NCI-H2107 treated with DMSO at 0.1 percent for 48 hours (cell line): Measurements from ENCODE around the gene MYOF.
"Not testable (repeated sequence)": the region's sequence is repeated elsewhere in the genome, so short reads cannot be mapped to it uniquely, and the experiment has no call there.

Experiments used
- DNase-seq: peaks from one replicate; lab custom pipeline; 2025; ENCODE audit not compliant: unreplicated experiment; lab: John Stamatoyannopoulos, UW

The MYOF gene

DNA sequence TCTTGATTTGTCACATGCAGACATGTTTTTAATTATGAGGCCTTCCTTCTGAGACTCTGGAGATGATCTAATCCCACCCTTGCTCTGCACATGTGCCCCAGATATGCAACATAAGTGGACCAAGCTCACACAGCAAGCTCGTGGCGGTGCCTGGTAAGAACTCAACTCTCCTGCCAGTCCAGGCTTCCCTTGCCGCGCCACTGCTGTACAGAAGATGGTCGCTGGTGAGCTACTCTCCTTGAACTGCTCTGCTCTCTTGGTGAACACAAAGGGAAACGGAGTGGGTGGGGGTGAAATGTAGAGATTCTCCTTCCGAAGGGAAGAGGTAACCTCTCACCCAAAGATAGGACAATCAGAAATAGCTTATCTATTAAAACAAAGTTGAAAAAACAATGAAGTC, 25.7 kb downstream of the MYOF start:
- no peak for DNase-seq

DNA sequence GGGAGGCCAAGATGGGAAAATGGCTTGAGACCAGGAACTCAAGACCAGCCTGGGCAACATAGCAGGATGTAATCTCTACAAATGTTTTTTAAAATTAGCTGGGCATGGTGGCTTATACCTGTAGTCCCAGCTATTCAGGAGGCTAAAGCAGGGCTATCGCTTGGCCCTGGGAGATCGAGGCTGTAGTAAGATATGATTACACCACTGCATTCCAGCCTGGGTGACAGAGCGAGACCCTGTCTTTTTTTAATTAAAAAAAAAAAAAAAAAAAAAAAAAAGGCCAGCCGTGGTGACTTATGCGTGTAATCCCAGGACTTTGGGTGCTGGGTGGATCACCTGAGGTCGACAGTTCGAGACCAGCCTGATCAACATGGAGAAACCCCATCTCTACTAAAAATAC, 27.4 kb downstream of the MYOF start:
- DNase-seq: no peak

DNA sequence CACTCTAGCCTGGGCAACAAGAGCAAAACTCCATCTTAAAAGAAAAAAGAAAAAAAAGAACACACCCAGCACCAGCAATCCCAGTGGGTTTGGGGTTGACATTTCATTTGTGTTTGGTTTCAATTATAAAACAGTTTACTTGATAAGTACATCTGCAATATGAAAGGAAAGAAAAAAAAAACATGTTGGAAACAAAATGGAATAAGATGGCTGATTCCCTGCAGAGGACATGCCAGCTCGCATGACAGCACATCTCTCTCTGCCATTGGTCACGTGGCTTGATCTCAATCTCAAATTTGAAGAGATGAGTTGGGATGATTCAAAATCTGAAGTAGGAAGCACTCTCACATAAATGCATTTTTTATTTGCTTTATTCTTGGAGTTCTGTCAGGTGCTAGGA, 28.0 kb downstream of the MYOF start:
- DNase-seq: no peak

DNA sequence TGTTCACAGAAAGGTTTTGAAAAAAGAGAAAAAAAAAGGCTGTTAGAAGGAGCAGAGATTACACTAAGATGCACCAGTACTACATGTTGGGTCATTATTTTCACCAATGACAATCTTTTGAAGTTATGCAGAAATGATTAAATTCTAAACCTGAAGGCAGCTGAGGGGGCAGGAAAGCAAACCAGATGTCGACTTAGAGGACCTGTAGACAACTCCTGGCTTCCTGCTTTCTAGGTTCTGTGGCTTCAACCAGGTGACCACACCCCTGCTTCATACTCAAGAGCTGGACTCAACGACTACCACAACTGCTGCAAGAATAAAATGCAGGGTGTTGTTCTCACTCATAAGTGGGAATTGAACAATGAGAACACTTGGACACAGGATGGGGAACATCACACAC, 30.0 kb downstream of the MYOF start:
- DNase-seq: no peak

DNA sequence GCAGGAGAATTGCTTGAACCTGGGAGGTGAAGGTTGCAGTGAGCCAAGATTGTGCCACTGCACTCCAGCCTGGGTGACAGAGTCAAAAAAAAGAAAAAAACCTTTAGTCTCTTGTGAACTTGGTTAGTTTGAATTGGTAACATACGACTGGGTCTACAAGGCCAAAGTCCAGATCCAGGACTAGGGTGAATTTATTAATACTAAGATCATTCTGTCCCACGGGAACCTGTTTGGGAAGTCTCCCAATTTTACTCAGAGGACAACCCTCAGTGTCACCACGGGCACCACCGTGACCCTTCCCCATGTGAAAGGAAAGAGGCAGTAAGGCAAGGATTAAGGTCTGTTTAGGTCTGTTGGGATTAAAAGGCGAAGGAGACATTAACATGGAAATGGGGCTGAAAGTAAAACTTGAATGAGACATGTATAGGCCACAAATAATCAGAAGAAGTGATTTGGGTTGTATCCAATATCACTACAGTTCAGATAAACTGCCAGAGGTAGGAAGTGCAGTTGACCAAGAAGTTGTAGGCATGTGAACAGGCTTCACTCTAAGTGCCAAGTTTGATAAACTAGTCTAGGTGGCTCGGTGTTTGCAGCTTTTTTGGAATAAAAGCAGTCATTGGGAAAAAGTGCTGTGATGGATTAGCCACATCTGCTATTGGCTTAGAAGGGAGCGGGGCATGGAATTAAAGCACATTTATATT, 30.7 kb downstream of the MYOF start:
- no peak for DNase-seq

DNA sequence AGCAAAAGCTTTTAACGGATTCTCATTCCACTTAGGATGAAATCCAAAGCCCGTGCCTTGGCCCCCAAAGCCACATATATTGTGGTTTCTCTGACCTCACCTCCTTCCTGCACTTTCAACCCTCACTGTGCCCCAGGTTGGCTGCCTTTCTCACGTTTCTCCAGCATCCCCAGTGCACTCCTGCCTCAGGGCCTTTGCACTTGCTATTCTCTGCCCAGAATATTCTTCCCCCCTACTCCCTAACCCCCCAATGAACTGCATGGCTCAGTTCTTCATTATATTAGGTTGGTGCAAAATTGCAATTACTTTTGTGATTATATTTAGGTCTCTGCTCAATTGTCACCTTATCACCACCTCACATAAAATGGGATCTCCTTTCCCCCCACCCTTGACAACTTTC, 34.2 kb downstream of the MYOF start:
- no peak for DNase-seq

DNA sequence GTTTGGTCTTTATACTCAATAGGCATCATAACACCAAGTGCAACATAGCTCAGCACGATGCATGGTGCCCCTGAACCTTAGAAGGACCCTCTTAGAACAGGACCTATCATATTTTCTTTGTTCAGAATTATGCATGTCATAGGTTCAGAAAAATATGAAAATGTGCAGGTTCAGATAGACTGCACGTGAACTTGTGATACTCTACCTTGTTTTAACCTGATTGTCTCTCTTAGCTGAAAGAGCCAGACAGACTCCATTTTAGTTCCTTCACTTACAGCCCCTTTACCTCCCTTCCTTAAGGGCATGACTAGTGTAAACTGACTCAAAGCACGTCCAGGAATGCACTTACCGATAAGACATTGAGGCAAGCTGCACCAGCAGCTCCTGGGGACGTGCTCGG, 35.1 kb downstream of the MYOF start:
- no peak for DNase-seq

DNA sequence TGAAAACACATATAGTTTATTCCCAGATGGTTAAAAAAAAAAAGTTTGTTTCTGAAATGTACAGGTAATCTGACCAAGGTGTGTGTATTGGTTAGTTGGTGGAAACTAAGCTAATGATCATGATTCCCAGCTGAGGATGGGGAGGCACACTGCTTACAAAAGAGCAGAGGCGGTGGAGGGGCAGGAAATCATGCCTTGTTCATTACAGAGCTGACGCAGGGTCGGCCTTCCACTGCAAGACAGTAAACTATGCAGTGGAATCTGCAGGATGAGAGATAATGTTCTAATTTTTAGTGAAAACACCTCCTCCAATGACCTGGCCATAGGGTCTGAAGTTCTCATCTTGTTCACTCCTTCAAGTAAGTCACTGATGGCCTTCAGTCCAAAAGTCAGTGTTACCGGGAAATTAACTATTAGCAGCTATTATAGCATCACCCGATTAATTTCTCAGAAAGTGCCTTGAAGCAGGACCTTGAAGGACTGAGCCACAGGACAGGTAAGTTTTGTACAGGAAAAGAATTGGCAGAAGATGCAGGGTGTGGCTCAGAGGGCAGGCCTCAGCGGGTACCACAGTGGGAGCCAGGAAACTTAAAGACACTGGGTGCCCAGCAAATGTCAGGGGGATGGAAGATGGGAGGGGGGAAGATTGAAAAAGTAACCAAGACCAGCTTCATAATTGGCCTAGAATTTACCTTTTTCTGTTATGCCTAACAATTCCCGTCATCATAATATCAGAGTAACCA, 36.0 kb downstream of the MYOF start:
- DNase-seq: no peak

DNA sequence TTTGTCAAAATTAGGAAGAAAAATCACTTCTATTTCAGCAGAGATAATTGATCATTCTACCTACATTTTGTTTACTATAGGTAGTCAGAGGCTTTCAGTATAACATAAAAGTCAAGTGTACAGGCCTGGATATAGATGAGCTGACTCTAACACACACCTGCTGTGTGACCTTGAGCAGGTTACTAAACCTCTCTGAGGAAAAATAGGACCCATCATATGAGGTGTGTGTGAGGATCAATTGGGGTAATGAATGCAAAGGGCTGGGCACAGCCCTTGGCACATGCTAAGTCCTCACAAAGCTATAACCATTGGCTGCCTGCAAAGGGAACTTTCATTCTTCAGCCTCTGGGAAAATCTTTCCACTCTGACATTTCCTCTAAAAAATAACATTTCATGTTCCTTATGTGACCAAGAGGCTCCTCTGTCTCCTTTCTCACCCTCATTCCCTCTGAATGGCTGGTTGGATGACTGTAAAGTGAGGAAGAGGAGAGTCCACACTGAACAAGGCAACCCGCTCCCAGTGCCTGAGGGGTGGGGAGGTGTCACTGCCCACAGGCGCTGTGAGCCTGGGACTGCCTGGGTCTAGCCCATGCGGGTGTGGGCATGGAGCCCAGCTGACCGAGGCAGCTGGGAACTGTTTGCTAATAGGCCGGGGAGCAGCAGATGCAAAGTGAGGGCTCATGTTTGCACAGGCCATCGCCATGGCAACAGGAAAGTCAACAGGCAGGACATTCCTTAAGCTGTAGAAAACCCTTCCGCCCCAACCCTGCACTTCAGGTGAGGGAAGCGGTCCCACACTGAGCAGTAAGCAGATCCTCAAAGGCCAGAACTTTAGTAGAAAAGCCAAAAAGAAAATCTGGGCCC, 36.8 kb downstream of the MYOF start:
- peak; percentile 65 for DNase-seq

DNA sequence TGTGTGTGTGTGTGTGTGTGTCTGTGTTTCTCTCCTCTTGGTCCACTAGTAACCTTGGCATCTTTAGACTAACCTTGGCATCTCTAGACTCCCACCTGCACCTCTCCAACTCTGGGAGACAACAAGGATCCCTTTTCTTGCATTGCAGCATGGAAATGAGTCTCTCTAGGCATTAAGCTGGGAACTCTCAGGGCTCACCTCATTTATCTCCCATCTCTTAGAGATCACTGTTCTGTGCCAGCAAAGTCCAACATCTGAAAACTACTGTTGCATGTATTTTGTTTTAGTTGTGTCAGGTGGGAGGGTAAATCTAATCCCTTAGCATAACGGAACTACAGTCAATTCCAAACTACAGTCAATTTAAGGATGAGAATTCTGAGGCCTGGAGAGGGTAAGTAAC, 38.7 kb downstream of the MYOF start:
- no peak for DNase-seq

DNA sequence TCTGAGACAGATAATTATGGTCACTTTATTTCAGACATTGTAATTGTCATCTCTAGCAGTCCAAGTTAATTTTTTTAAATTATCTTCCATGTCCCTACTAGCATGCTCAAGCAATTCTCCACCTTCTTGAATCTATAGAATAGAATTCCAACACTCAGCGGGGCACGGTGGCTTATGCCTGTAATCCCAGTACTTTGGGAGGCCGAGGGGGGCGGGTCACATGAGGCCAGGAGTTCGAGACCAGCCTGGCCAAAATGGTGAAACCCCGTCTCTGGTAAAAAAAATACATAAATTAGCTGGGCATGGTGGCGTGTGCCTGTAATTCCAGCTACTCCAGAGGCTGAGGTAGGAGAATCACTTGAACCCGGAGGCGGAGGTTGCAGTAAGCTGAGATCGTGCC, 39.4 kb downstream of the MYOF start:
- not testable (repeated sequence) for DNase-seq

DNA sequence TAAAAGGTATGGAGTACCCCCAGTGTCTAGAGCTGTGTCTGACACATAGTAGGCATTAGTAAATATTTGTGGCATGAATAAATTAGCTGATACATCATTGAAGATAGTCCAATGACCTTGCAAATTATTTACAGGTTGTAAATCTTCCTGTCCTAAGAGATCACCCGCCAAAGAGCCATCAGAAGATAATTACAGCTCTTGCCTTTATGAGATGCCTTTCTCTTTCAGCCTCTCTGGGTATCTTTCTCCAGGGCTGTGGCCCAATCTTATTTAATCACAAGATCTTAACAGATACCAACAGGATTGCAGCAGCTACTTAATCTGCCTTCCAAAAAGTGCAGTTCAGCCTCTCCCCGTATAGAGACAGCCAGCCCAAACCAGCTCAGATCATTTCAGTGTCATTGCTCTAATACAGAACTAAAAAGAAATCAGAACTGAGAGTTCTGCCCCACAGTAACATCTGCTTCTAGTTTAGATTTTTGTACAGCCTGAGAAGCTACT, 41.5 kb downstream of the MYOF start:
- DNase-seq: no peak

DNA sequence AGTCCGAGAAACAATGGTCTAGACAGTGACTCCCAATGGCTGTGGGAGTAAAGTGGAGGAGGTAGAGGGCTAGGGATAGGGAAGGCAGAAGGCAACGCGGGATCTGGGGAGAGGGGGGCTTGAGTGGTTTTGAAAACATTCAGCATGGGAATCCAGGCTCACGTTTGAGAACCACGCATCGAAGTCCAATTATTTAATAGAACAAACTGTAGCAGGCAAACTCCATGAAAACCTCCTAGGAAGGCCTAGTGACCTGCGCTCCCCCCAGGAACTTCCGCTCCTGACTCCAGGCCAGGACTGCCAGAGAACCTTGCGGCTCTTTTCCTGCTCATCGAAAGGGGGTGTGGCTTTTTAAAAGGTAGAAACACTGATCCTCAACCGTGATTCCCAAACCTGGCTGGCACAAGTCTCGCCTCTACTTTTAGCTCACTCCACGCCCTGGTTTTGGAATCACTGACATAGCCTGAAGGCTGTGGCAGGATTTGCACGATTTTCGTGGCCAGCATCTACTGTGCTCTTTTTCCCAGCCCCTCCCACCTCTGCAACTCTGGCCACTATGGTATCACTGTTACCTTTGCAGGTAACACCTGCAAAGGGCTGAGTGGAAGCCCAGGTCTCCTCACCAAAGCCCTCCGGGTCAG, 43.4 kb downstream of the MYOF start:
- DNase-seq: no peak

DNA sequence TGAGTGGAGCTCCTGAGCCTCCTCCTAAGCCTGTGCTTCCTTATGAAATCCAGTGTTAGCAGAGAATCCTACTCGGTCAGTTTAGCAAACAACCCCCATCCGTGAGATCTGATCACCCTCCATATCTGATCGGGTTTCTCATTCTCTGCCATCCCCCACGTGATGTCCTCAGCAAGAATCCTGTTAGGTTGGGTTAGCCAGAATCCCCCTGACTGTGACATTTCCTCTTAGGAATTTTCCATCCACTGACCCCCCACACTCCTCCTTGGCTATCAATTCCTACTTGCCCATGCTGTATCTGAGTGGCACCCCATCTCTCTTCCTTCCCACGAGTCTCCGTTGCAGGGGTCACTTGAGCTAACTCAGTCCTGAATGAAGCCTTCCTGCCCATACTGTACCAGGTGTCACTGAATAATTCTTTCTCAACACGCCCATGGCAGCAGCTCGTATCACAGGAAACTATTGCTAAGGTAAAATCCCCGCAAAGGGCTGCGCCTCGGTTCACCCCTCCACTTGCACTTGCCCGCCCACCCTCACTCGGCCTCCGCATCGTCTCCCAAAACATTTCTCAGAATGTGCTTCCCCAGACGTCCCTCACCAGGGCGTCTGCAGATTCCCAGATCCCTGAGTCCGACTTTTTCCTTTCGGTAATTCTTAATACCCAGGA, 44.1 kb downstream of the MYOF start:
- no peak for DNase-seq

DNA sequence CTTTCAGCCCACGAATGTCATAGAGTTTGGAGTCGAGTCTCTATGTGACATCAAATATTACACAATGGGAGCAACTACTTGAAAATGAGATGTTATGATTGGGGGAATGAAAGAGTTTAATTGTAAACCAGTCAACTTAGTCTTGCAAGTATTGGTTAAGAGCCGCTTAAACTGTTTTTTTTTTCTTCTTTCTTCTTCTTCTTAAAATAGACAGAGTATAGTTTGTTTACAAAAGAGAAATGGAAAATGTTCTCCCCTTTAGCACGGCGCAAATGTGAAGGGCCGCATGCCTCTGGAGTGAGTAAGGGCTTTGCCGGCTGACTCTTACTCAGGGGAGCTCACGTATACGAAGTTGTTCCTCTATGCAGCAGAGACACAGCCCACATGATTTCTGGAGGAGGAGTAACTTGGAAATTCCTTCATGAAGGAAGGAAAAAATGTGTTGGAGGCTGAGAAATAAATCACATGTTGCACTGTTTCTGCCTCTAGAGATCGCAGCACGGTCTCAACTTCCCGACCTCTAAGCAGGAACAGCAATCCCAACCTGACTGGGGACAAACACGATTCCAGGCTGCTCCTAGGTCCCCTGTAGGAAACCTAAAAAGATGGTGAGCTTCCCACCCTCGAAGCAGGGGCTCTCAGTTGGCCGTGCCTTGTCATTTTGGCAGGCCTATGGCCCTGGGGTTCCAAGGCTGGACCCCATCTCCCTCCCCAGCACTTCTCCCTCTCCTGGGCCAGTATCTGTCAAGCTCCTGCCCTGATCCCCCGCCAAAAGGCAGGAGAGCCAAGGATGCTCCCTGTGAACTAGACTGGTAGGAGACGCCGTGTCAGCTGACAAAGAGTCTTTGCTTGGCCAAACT, 44.8 kb downstream of the MYOF start:
- DNase-seq: no peak

DNA sequence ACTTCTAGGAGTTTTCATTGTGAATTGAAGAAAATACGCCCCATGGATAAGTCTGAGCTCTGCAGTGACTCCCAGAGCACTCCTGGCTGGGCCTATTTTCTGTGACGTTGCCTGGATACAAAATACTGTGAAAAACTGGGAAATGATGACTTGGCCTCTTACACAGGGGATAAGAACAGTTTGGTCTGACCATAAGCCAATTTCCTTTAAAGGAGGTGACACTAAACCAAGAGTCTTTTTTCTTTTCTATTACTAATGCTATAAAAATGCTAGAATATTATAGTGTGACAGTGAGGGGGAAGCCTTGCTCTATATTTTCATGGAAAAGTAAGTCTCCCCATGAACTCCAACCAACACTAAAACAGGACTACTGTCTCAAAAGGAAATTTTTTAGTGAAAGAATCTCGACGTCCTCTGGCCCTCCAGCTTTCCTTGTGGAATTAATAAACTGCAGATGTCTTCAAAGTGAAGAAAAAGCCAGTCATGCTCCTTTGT, 45.5 kb downstream of the MYOF start:
- DNase-seq: no peak

DNA sequence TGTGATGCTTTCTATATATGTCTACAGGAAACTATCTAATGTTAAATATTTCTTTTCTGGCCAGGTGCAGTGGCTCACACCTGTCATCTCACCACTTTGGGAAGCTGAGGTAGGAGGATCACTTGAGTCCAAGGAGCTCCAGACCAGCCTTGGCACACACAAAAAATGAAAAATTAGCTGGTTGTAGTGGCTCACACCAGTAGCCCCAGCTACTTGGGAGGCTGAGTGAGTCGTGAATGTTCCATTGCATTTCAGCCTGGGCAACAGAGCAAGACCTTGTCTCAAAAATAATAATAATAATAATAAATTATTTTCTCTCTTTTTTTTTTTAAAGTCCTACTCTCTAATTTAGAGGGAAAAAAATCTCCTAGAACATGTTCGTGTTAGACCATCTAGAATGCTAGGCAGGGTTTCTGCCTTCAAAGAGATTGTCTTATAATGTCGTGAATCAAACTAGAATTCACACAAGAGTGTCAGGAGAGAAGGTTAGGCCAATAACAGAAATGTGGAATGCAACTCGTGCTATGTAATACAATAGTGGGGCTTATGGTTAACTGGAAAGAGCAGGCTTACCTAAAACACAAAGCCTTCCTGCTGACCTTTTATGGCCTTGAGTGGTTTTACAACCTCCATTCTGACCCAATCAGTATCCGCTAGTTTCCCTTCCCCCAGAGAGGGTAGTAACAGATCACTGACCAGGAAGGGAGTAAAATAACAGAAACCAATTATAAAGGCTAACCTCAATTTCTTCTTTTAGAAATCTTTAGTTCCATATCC, 46.3 kb downstream of the MYOF start:
- DNase-seq: no peak

DNA sequence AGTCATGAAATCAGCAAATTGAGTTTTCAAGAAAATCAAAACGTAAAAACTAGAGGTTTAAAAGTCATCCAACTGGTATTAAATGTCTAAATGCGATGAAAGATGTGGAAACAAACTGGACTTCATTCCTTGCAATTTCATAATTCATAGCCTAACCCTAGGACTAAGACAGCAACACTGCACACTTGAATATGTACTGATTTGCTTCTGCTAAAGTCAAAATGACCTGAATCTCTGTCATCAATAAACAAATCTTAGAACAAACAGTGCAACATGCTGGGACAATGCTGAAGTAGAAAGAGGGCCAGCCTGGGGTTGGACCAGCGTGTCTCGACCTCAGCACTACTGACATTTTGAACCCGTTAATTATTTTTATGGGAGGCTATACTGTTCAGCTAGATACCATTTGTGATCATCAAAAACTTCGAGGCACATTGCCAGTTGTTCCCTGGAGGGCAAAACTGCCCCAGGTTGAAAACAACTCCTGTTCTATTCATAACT, 47.1 kb downstream of the MYOF start:
- no peak for DNase-seq

DNA sequence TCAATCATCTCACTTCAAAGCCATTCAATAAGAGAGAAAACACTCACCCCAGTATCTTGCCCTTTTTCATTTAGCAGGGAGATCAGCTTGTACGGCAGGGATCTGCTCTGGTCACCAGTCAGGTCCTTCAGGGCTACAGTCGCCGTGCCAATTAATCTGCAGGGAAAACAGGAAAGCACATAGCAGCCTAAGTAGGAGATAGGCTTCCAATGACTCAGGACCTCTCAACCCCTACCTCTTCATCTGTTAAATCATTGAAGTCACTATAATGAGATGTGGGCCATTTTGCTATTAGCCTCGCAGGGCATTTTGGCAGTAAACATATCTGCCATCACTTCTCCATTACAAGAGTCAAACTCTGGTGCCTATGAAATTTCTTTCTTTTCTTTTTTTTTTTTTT, 50.8 kb downstream of the MYOF start:
- no peak for DNase-seq
